ENCODE data around the gene DGKG. TPM values are rescaled to one million over a fixed set of nuclear protein-coding genes. Genes with fewer than 3 reads are reported as not detected.

Gene DGKG
- polyA plus RNA-seq, 1 of the 3 experiments (the other 2 are of a cell fraction) = 0.12 TPM

DNA sequence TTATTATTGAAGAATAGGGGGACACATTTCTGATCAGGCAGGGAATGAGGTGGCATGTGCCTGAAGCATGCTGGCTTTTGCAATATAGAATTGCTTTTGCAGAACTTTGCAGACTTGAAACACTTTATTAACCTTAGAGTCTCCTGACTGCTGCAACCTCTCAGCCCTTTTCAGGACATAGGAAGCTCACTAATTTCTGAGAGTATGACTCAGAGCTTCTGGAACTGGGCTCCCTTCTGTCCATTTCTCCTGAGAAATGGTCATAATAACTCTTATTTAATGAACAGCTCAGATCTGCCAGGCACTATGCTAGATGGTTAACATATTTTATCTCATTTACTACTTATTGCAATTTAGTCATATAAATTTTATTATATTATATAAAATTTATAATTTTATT lies 38.6 kb upstream of the DGKG start:
- Histone ChIP-seq H3K36me3 (replicated peaks in 1 of 2; ENCODE audit: control insufficient read depth in 1 of 2, insufficient read depth in 2 of 2, low read length in 1 of 2) (no peaks in the 10 kb centered on the region), H3K27ac (ENCODE audit: low read depth in 2 of 2, low read length in 1 of 2) (no peak overlapping the region), H3K9ac (no peak overlapping the region), H3K9me2 (no peaks in the 10 kb centered on the region), H3K9me3 (no peaks in the 10 kb centered on the region), H3K4me1 (ENCODE audit: control insufficient read depth in 1 of 2, insufficient read depth in 2 of 2, low read depth in 1 of 2, low read length in 1 of 2) (no peaks in the 10 kb centered on the region; a peak in 1 of 4 replicates), H3K27me3 (ENCODE audit: insufficient read depth) (no peaks in the 10 kb centered on the region), H3K79me2 (ENCODE audit: insufficient read depth) (no peaks in the 10 kb centered on the region), H2AFZ (ENCODE audit: low read depth) (no peak overlapping the region), H3K4me3 (ENCODE audit: low read depth in 2 of 2, low read length in 1 of 2) (no peak overlapping the region), H3F3A (replicated peaks; ENCODE audit: insufficient read depth) (no peaks in the 10 kb centered on the region), H4K20me1 (ENCODE audit: insufficient read depth) (no peaks in the 10 kb centered on the region), H3K4me2 (no peak overlapping the region)
- TF ChIP-seq TCF12 (IDR thresholded peaks at IDR 0.05) = no peak
- TF ChIP-seq, protein P1, sequence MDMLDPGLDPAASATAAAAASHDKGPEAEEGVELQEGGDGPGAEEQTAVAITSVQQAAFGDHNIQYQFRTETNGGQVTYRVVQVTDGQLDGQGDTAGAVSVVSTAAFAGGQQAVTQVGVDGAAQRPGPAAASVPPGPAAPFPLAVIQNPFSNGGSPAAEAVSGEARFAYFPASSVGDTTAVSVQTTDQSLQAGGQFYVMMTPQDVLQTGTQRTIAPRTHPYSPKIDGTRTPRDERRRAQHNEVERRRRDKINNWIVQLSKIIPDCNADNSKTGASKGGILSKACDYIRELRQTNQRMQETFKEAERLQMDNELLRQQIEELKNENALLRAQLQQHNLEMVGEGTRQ (IDR thresholded peaks at IDR 0.05; ENCODE audit: borderline replicate concordance, low read depth, low read length) = no peak
- DNase-seq = no peak
- ChIA-PET POLR2A (no interaction called here), CTCF (interaction anchor here (1.6 kb wide), 1 partner anchor 10 kb away, joined by 6 read pairs; no protein-coding TSS in a partner anchor)

GRCh38 chr3:186400026-186400425 lies 38.0 kb upstream of the DGKG start:
- no peak overlapping the region for H3K27ac ChIP-seq (ENCODE audit: low read depth in 2 of 2, low read length in 1 of 2)

DNA sequence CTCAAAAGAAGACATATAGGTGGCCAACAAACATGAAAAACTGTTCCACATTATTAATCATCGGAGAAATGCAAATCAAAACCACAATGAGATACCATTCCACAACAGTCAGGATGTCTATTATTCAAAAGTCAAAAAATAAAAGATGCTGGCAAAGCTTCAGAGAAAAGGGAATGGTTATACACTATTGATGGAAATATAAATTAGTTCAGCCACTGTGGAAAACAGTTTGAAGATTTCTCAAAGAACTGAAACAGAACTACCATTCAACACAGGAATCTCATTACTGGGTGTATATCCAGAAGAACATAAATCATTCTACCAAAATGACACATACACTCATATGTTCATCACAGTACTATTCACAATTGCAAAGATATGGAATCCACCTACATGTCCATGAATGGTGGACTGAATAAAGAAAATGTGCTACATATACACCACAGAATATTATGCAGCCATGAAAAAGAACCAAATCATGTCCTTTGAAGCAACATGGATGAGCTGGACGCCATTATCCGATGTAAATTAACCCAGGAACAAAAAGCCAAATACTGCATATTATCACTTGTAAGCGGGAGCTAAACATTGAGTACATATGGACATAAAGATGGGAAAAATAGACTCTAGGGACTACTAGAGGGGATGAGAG lies 32.7 kb upstream of the DGKG start:
- H4K20me1 ChIP-seq (ENCODE audit: insufficient read depth) = no peaks in the 10 kb centered on the region
- no peak overlapping the region for H2AFZ ChIP-seq (ENCODE audit: low read depth)
- no peak overlapping the region for H3K27ac ChIP-seq (ENCODE audit: low read depth in 2 of 2, low read length in 1 of 2)
- no peaks in the 10 kb centered on the region for H3F3A ChIP-seq (replicated peaks; ENCODE audit: insufficient read depth)
- WGBS (ENCODE audit: low lambda C conversion rate) = 43% methylated on average over 4 of the region's 4 CpGs
- H3K36me3 ChIP-seq (replicated peaks in 1 of 2; ENCODE audit: control insufficient read depth in 1 of 2, insufficient read depth in 2 of 2, low read length in 1 of 2) = no peaks in the 10 kb centered on the region
- H3K4me1 ChIP-seq (ENCODE audit: control insufficient read depth in 1 of 2, insufficient read depth in 2 of 2, low read depth in 1 of 2, low read length in 1 of 2) = no peaks in the 10 kb centered on the region
- ChIA-PET POLR2A (no interaction called here), CTCF (no interaction called here)
- no peaks in the 10 kb centered on the region for H3K9me3 ChIP-seq
- H3K4me3 ChIP-seq (ENCODE audit: low read depth in 2 of 2, low read length in 1 of 2) = no peak overlapping the region
- H3K27me3 ChIP-seq (ENCODE audit: insufficient read depth) = no peaks in the 10 kb centered on the region
- no peak for DNase-seq
- H3K4me2 ChIP-seq = no peak overlapping the region
- H3K9me2 ChIP-seq = no peaks in the 10 kb centered on the region
- no peaks in the 10 kb centered on the region for H3K79me2 ChIP-seq (ENCODE audit: insufficient read depth)
- no peak overlapping the region for H3K9ac ChIP-seq
- TF ChIP-seq RCOR1 (IDR thresholded peaks at IDR 0.05; ENCODE audit: low read length) = no peak
- TF ChIP-seq FOXJ3 (CRISPR knock-in tag; IDR thresholded peaks at IDR 0.05) = no peak
- TF ChIP-seq USF1 (IDR thresholded peaks at IDR 0.05; ENCODE audit: borderline replicate concordance, low read depth) = no peak
- no peak for TF ChIP-seq SIN3A (IDR thresholded peaks at IDR 0.05; ENCODE audit: borderline replicate concordance, low read depth, low read length)
- no peak for TF ChIP-seq EP300 (IDR thresholded peaks at IDR 0.05; ENCODE audit: borderline replicate concordance in 1 of 2, low read depth in 1 of 2, low read length in 1 of 2)
- TF ChIP-seq, protein P2, sequence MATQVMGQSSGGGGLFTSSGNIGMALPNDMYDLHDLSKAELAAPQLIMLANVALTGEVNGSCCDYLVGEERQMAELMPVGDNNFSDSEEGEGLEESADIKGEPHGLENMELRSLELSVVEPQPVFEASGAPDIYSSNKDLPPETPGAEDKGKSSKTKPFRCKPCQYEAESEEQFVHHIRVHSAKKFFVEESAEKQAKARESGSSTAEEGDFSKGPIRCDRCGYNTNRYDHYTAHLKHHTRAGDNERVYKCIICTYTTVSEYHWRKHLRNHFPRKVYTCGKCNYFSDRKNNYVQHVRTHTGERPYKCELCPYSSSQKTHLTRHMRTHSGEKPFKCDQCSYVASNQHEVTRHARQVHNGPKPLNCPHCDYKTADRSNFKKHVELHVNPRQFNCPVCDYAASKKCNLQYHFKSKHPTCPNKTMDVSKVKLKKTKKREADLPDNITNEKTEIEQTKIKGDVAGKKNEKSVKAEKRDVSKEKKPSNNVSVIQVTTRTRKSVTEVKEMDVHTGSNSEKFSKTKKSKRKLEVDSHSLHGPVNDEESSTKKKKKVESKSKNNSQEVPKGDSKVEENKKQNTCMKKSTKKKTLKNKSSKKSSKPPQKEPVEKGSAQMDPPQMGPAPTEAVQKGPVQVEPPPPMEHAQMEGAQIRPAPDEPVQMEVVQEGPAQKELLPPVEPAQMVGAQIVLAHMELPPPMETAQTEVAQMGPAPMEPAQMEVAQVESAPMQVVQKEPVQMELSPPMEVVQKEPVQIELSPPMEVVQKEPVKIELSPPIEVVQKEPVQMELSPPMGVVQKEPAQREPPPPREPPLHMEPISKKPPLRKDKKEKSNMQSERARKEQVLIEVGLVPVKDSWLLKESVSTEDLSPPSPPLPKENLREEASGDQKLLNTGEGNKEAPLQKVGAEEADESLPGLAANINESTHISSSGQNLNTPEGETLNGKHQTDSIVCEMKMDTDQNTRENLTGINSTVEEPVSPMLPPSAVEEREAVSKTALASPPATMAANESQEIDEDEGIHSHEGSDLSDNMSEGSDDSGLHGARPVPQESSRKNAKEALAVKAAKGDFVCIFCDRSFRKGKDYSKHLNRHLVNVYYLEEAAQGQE (IDR thresholded peaks at IDR 0.05; ENCODE audit: low read depth, low read length) = no peak
- TF ChIP-seq GATA2 (CRISPR knock-in tag; IDR thresholded peaks at IDR 0.05) = no peak
- TF ChIP-seq, protein P3, sequence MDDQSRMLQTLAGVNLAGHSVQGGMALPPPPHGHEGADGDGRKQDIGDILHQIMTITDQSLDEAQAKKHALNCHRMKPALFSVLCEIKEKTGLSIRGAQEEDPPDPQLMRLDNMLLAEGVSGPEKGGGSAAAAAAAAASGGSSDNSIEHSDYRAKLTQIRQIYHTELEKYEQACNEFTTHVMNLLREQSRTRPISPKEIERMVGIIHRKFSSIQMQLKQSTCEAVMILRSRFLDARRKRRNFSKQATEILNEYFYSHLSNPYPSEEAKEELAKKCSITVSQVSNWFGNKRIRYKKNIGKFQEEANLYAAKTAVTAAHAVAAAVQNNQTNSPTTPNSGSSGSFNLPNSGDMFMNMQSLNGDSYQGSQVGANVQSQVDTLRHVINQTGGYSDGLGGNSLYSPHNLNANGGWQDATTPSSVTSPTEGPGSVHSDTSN (IDR thresholded peaks at IDR 0.05) = no peak
- TF ChIP-seq JUND (IDR thresholded peaks at IDR 0.05) = no peak

More at GRCh38 chr3:186400026-186400425, 38.0 kb upstream of the DGKG start:
- no peak for TF ChIP-seq GATA2 (CRISPR knock-in tag; IDR thresholded peaks at IDR 0.05)
- no peak for TF ChIP-seq FOXM1 (IDR thresholded peaks at IDR 0.05; ENCODE audit: low read depth)
- no peak for TF ChIP-seq YY1 (IDR thresholded peaks at IDR 0.05; ENCODE audit: low read depth)
- no peak for TF ChIP-seq EP300 (IDR thresholded peaks at IDR 0.05; ENCODE audit: borderline replicate concordance in 1 of 2, low read depth in 1 of 2, low read length in 1 of 2)
- TF ChIP-seq TAF1 (IDR thresholded peaks at IDR 0.05; ENCODE audit: borderline replicate concordance, low read depth, low read length) = no peak
- no peak for DNase-seq
- no peak overlapping the region for H2AFZ ChIP-seq (ENCODE audit: low read depth)
- ChIA-PET CTCF (no interaction called here), POLR2A (no interaction called here)
- no peaks in the 10 kb centered on the region for H3F3A ChIP-seq (replicated peaks; ENCODE audit: insufficient read depth)
- no peaks in the 10 kb centered on the region for H3K36me3 ChIP-seq (replicated peaks in 1 of 2; ENCODE audit: control insufficient read depth in 1 of 2, insufficient read depth in 2 of 2, low read length in 1 of 2)
- H3K4me3 ChIP-seq (ENCODE audit: low read depth in 2 of 2, low read length in 1 of 2) = no peak overlapping the region
- H4K20me1 ChIP-seq (ENCODE audit: insufficient read depth) = no peaks in the 10 kb centered on the region
- H3K79me2 ChIP-seq (ENCODE audit: insufficient read depth) = no peaks in the 10 kb centered on the region
- H3K4me2 ChIP-seq = no peak overlapping the region
- no peaks in the 10 kb centered on the region; a peak in 1 of 4 replicates for H3K4me1 ChIP-seq (ENCODE audit: control insufficient read depth in 1 of 2, insufficient read depth in 2 of 2, low read depth in 1 of 2, low read length in 1 of 2)
- no peaks in the 10 kb centered on the region for H3K9me3 ChIP-seq
- WGBS (ENCODE audit: low lambda C conversion rate) = 25% methylated on average over 1 of the region's 1 CpG
- no peak overlapping the region for H3K9ac ChIP-seq
- H3K9me2 ChIP-seq = no peaks in the 10 kb centered on the region
- no peaks in the 10 kb centered on the region for H3K27me3 ChIP-seq (ENCODE audit: insufficient read depth)
